Activated B cell treated with CpG ODN at 0.5 μM for 24 hours (primary cell): ENCODE measurements around the gene CA10. TPM values are rescaled to one million over a fixed set of nuclear protein-coding genes. Genes with fewer than 3 reads are reported as not detected.

ENCODE experiments used
- ATAC-seq: fragments of 200-7000 bp; cut with Tn5 transposase; one replicate; pipeline ENCODE4 v1.10.0; 2021; ENCODE audit warnings: low read depth, mild to moderate bottlenecking, moderate library complexity
- CTCF ChIA-PET: fragments of 350-600 bp; sonication (Branson Sonifier 250); formaldehyde crosslinking; loops from one replicate; lab custom pipeline; 2021; ENCODE audit warnings: antibody characterized with exemption; lab: Charles Lee
- POLR2A ChIA-PET: fragments of 350-600 bp; sonication (Branson Sonifier 250); formaldehyde crosslinking; loops from one replicate; lab custom pipeline; 2021; ENCODE audit warnings: antibody characterized with exemption; lab: Charles Lee
- DNase-seq: peaks from one replicate; pipeline ENCODE4 v3.0.0; 2022
- H3K27ac Mint-ChIP-seq: one replicate; pipeline ENCODE4 v1.8.0; 2020; ENCODE audit warnings: mixed read lengths
- H3K27me3 Mint-ChIP-seq: one replicate; pipeline ENCODE4 v1.8.0; 2021; ENCODE audit warnings: mixed read lengths
- H3K36me3 Mint-ChIP-seq: one replicate; pipeline ENCODE4 v1.8.0; 2021; ENCODE audit warnings: low read depth, mixed read lengths
- H3K4me1 Mint-ChIP-seq: one replicate; pipeline ENCODE4 v1.8.0; 2021; ENCODE audit warnings: mixed read lengths
- H3K4me3 Mint-ChIP-seq: one replicate; pipeline ENCODE4 v1.8.0; 2020; ENCODE audit warnings: mild to moderate bottlenecking, mixed read lengths
- H3K9me3 Mint-ChIP-seq: one replicate; pipeline ENCODE4 v1.8.0; 2020; ENCODE audit warnings: mixed read lengths
- intact Hi-C: fragments of 100-400 bp; cut with micrococcal nuclease; formaldehyde crosslinking; loops from one replicate; pipeline ENCODE4 v1.15.1; 2024
- total RNA-seq: library from RNA; stranded (reverse); gene quantifications from 2 replicates; pipeline ENCODE4 v1.2.3, GENCODE V29; 2022
- TF ChIP-seq, protein P1 (sequence below): fragments of 200-600 bp; IDR thresholded peaks from one replicate; pipeline ENCODE4 v1.8.0; 2022; ENCODE audit warnings: antibody characterized with exemption, mild to moderate bottlenecking

The CA10 gene
- total RNA-seq, 1 donor from 2014 or later, result not detected

DNA sequence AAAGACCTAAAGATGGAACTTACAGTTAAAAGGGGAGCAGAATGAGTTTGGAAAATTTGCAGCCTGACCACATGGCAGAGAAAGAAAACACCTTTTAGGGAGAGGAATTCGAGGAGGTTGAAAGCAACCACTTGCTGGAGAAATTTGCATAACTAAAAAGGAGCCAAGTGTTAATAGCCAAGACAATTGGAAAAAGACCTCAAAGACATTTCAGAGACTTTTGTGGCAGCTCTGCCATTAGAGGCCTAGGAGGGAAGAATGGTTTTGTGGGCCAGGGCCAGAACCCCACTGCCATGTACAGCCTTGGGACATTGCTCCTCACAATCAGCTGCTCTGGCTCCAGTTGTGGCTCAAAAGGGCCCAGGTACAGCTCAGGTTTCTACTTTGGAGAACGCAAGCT, 559.7 kb downstream of the CA10 start:
- Mint-ChIP-seq H3K9me3 (no peaks in the 10 kb centered on the region), H3K27ac (no peak overlapping the region), H3K36me3 (no peaks in the 10 kb centered on the region), H3K4me3 (no peak overlapping the region), H3K4me1 (no peaks in the 10 kb centered on the region), H3K27me3 (peaks cover 2% of the 10 kb centered on the region)
- ChIA-PET CTCF (no interaction called here), POLR2A (no interaction called here)
- intact Hi-C loops, result no loop called here
- ATAC-seq, result no peak
- DNase-seq, result no peak
- TF ChIP-seq, protein P1, sequence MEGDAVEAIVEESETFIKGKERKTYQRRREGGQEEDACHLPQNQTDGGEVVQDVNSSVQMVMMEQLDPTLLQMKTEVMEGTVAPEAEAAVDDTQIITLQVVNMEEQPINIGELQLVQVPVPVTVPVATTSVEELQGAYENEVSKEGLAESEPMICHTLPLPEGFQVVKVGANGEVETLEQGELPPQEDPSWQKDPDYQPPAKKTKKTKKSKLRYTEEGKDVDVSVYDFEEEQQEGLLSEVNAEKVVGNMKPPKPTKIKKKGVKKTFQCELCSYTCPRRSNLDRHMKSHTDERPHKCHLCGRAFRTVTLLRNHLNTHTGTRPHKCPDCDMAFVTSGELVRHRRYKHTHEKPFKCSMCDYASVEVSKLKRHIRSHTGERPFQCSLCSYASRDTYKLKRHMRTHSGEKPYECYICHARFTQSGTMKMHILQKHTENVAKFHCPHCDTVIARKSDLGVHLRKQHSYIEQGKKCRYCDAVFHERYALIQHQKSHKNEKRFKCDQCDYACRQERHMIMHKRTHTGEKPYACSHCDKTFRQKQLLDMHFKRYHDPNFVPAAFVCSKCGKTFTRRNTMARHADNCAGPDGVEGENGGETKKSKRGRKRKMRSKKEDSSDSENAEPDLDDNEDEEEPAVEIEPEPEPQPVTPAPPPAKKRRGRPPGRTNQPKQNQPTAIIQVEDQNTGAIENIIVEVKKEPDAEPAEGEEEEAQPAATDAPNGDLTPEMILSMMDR, result no peak

DNA sequence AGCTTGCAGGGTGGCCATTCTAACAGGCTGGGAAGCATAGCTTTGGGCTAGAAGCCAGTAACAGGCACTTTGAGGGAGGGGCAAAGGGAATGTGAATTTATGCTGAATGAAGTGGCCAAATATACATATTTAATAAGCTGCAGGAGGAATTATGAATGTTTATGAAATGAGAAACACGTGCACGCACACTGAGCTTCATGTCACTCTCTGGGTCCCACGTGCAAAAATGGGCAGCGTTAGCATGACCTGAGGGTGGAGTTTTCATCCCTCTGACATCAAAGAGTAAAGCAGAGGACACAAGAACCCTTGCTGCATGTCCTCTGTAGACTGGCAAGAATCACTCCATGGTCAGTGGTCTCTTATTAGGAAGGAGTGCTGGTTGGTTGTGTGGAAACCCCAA, 561.2 kb downstream of the CA10 start:
- peaks cover 2% of the 10 kb centered on the region for H3K27me3 Mint-ChIP-seq
- no peak for DNase-seq
- ATAC-seq, result no peak
- CTCF ChIA-PET, result no interaction called here
- TF ChIP-seq, protein P1, result no peak
- POLR2A ChIA-PET, result no interaction called here
- intact Hi-C loops, result no loop called here
- no peak overlapping the region for H3K27ac Mint-ChIP-seq
- H3K4me1 Mint-ChIP-seq, result no peaks in the 10 kb centered on the region
- no peaks in the 10 kb centered on the region for H3K36me3 Mint-ChIP-seq
- H3K9me3 Mint-ChIP-seq, result no peaks in the 10 kb centered on the region
- no peak overlapping the region for H3K4me3 Mint-ChIP-seq

DNA sequence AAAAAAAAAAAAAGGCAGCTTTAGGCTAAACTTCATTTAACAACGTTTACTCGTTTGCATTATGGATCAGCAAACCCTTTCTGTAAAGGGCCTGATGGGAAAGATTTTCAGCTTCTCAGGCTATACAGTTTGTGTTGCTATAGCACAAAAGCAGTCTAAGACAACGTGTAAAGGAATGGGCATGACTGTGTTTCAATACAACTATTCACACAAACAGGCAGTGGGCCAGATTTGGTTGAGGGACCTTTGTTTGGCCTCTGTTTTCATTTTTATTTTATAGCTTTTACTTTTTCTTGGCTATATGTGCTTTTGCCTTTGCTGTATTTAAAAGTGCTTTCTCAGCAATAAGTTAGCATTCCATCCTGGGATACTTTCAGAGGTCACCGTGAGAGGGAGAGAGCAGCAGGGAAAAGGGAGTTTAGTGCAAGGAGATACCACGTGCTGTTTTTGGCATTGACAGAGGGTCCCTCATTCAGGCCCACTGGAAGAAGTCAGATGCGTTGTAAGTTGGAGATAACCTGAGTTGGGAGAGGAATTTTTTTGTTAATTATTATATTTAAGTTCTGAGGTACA, 562.6 kb downstream of the CA10 start:
- H3K27me3 Mint-ChIP-seq, result peaks cover 2% of the 10 kb centered on the region
- POLR2A ChIA-PET, result no interaction called here
- DNase-seq, result no peak
- no peak overlapping the region for H3K27ac Mint-ChIP-seq
- H3K36me3 Mint-ChIP-seq, result no peaks in the 10 kb centered on the region
- TF ChIP-seq, protein P1, result no peak
- intact Hi-C loops, result no loop called here
- H3K4me3 Mint-ChIP-seq, result no peak overlapping the region
- H3K9me3 Mint-ChIP-seq, result no peaks in the 10 kb centered on the region
- CTCF ChIA-PET, result no interaction called here
- H3K4me1 Mint-ChIP-seq, result no peaks in the 10 kb centered on the region
- ATAC-seq, result no peak

DNA sequence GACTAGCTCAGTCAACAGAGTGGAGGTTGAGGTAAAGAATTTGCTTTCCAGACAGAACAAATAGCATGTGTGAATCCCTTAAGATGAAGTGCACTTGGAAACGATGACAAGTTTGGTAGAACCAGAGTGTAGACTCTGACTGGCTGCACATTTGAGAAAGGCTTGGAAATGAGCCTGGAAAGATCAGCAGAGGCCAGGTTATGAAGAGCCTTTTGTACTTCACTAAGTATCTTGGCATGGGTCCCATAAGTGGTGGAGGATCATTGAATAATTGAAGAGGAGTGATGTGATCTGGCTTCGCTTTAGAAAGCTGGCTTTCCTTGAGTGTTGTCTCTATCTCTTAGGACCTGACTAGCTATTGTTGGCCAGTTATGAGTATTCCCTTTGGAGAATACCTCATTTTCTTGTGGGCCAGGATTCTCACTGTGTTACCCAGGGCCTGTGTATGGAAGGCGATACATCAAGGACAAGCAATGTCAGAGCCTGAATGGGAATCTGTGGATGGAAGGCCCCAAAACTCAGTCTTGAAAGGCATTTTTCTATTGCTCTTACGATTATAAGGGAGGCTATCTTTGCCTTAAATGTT, 568.4 kb downstream of the CA10 start:
- ATAC-seq (no peak), DNase-seq (no peak)
- Mint-ChIP-seq H3K36me3 (no peaks in the 10 kb centered on the region), H3K4me3 (no peak overlapping the region), H3K4me1 (no peaks in the 10 kb centered on the region), H3K9me3 (peaks cover 8% of the 10 kb centered on the region), H3K27me3 (peaks cover 4% of the 10 kb centered on the region), H3K27ac (no peak overlapping the region)
- intact Hi-C loops, result no loop called here
- CTCF ChIA-PET, result no interaction called here
- TF ChIP-seq, protein P1, result no peak
- POLR2A ChIA-PET, result no interaction called here

DNA sequence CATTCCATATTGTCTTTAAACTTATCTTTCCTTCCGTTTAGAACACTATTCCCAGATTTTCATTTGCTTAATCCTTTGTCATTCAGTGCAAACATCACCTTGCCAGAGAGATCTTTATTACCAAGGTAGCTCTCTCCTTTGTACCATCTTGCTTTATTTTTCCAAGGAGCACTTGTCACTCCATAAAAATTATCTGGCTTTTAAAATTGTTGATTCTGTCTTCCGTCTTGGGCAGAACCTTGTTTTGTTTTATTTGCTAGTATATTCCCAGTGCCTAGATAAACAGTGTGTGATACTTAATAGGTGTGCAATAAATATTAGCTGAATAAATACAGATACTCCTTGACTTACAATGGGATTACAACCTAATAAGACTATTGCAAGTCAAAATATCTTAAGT, 570.5 kb downstream of the CA10 start:
- ChIA-PET POLR2A (no interaction called here), CTCF (no interaction called here)
- intact Hi-C loops, result no loop called here
- no peak overlapping the region for H3K27ac Mint-ChIP-seq
- ATAC-seq, result no peak
- H3K27me3 Mint-ChIP-seq, result peaks cover 4% of the 10 kb centered on the region
- no peak for DNase-seq
- no peaks in the 10 kb centered on the region for H3K36me3 Mint-ChIP-seq
- H3K9me3 Mint-ChIP-seq, result peaks cover 12% of the 10 kb centered on the region
- TF ChIP-seq, protein P1, result no peak
- H3K4me1 Mint-ChIP-seq, result no peaks in the 10 kb centered on the region
- no peak overlapping the region for H3K4me3 Mint-ChIP-seq
